HepG2 (cell line): ENCODE measurements around the gene HDAC5. TPM values are rescaled to one million over a fixed set of nuclear protein-coding genes. Genes with fewer than 3 reads are reported as not detected.

Source experiments
- GATA4 ChIP-seq: sonication (generic); IDR thresholded peaks from 2 replicates; pipeline ENCODE4 v1.6.1; 2016; ENCODE audit warnings: antibody characterized with exemption, low read depth, borderline replicate concordance
- MAX ChIP-seq: IDR thresholded peaks from 2 replicates; pipeline ENCODE4 v1.6.1; 2012; ENCODE audit warnings: inconsistent platforms
- MLXIP ChIP-seq: sonication (generic); formaldehyde crosslinking; IDR thresholded peaks from 2 replicates; pipeline ENCODE4 v1.9.0; 2021; ENCODE audit warnings: missing genetic modification reagents, borderline replicate concordance
- NCOA2 ChIP-seq: sonication (generic); formaldehyde crosslinking; IDR thresholded peaks from 2 replicates; pipeline ENCODE4 v1.8.0; 2022; ENCODE audit warnings: inconsistent platforms
- TFDP1 ChIP-seq: IDR thresholded peaks from 2 replicates; pipeline ENCODE4 v1.6.1; 2016; ENCODE audit warnings: missing compliant biosample characterization, missing genetic modification reagents, borderline replicate concordance
- YEATS4 ChIP-seq: sonication (generic); formaldehyde crosslinking; IDR thresholded peaks from 2 replicates; pipeline ENCODE4 v1.4.0; 2020; ENCODE audit warnings: missing genetic modification reagents, borderline replicate concordance
- ZNF598 ChIP-seq: sonication (generic); formaldehyde crosslinking; IDR thresholded peaks from 2 replicates; pipeline ENCODE4 v1.5.1; 2020; ENCODE audit warnings: mild to moderate bottlenecking, missing genetic modification reagents, borderline replicate concordance
- ZNF703 ChIP-seq: sonication (generic); formaldehyde crosslinking; IDR thresholded peaks from 2 replicates; pipeline ENCODE4 v1.5.1; 2020; ENCODE audit warnings: missing genetic modification reagents, mild to moderate bottlenecking, moderate library complexity, borderline replicate concordance
- ZNF782 ChIP-seq: sonication (generic); formaldehyde crosslinking; IDR thresholded peaks from 2 replicates; pipeline ENCODE4 v1.4.0; 2020; ENCODE audit warnings: missing genetic modification reagents, mild to moderate bottlenecking, borderline replicate concordance
- ZSCAN25 ChIP-seq: sonication (generic); formaldehyde crosslinking; IDR thresholded peaks from 2 replicates; pipeline ENCODE4 v1.8.0; 2022; ENCODE audit warnings: mild to moderate bottlenecking, missing genetic modification reagents
- polyA plus RNA-seq, 8 experiments: library from polyadenylated mRNA; depleted of rRNA in 3 of 8; stranded (reverse) in 7 of 8; unstranded in 1 of 8; fragments of >200 nt; fragmentation: Illumina TruSeq in 4 of 8; extraction: Trizol in 4 of 8; gene quantifications; 2 replicates each; pipeline versions ENCODE4 v1.2.1 to v1.2.3, GENCODE V29; 2011 to 2016; ENCODE audit warnings: low read depth in 4 of 8, missing spikeins in 1 of 8, mixed read lengths in 1 of 8; ENCODE audit not compliant: insufficient read depth in 1 of 8
- total RNA-seq, 5 experiments: library from RNA; depleted of rRNA; stranded (reverse); fragments of >200 nt; fragmentation: Illumina TruSeq; extraction: Trizol; gene quantifications; 2 replicates each; pipeline ENCODE4 v1.2.3, GENCODE V29; 2016; ENCODE audit warnings: low read depth in 1 of 5
- TF ChIP-seq, protein P1 (sequence below), 2 experiments: fragments of 450-650 bp in 1 of 2; sonication (generic) in 1 of 2; formaldehyde crosslinking in 1 of 2; IDR thresholded peaks; 2 replicates each; pipeline versions ENCODE4 v1.6.1 to v1.8.0; 2016 to 2022; ENCODE audit warnings: antibody characterized with exemption in 1 of 2, mild to moderate bottlenecking in 1 of 2, missing genetic modification reagents in 1 of 2
- TF ChIP-seq, protein P2 (sequence below): sonication (generic); formaldehyde crosslinking; IDR thresholded peaks from 2 replicates; pipeline ENCODE4 v1.4.0; 2020; ENCODE audit warnings: mild to moderate bottlenecking, missing genetic modification reagents

HDAC5 gene
- total and polyA plus RNA-seq, 2 of the 13 experiments (the other 11 are each of a cell fraction or from before 2014, with no cell fraction given): 46.4 to 85.4 TPM

DNA sequence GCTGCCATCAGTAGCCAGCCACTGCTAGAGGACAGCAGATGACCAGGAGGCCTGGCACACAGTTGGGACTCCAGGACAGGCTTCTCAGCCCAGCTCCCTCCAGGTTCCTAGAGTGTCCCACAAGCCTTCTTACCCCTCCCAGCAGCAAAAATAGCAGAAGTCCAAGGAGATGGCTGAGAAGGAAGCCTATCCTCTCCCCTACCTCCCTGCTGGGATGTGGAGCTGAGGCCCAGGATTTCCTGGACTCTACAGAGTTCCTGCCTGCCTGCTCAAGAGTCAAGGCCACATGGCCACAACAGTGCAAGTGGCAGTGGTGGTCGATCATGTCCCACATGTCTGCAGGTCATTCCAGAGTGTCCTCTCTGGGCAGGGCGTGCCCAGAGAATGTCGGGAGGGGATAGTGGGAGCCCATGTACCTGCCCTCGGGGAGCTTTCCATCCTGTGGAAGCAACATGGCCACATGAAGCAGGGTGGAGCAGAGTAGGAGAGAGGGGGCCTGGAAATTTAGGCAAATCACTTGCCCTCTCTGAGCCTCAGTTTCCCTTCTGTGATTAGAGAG lies 10.6 kb upstream of the HDAC5 start (continued):
- TF ChIP-seq TFDP1 (CRISPR knock-in tag) (peak; percentile 47; the same call in 1 of the 2 replicates), ZSCAN25 (CRISPR knock-in tag) (peak; percentile 81; the same call in 1 of the 2 replicates), GATA4 (no peak), ZNF782 (no peak), MAX (peak; percentile 95), MLXIP (CRISPR knock-in tag) (no peak), NCOA2 (peak; percentile 63; the same call in 1 of the 2 replicates), ZNF703 (CRISPR knock-in tag) (no peak), ZNF598 (CRISPR knock-in tag) (peak; percentile 69; the same call in 1 of the 2 replicates), YEATS4 (CRISPR knock-in tag) (no peak; the same call in 1 of the 2 replicates)
- TF ChIP-seq, protein P1, sequence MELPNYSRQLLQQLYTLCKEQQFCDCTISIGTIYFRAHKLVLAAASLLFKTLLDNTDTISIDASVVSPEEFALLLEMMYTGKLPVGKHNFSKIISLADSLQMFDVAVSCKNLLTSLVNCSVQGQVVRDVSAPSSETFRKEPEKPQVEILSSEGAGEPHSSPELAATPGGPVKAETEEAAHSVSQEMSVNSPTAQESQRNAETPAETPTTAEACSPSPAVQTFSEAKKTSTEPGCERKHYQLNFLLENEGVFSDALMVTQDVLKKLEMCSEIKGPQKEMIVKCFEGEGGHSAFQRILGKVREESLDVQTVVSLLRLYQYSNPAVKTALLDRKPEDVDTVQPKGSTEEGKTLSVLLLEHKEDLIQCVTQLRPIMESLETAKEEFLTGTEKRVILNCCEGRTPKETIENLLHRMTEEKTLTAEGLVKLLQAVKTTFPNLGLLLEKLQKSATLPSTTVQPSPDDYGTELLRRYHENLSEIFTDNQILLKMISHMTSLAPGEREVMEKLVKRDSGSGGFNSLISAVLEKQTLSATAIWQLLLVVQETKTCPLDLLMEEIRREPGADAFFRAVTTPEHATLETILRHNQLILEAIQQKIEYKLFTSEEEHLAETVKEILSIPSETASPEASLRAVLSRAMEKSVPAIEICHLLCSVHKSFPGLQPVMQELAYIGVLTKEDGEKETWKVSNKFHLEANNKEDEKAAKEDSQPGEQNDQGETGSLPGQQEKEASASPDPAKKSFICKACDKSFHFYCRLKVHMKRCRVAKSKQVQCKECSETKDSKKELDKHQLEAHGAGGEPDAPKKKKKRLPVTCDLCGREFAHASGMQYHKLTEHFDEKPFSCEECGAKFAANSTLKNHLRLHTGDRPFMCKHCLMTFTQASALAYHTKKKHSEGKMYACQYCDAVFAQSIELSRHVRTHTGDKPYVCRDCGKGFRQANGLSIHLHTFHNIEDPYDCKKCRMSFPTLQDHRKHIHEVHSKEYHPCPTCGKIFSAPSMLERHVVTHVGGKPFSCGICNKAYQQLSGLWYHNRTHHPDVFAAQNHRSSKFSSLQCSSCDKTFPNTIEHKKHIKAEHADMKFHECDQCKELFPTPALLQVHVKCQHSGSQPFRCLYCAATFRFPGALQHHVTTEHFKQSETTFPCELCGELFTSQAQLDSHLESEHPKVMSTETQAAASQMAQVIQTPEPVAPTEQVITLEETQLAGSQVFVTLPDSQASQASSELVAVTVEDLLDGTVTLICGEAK (IDR thresholded peaks at IDR 0.05): no peak
- TF ChIP-seq, protein P1 (CRISPR knock-in tag; IDR thresholded peaks at IDR 0.05): 0 out of 2 replicates have a peak, but pooled peaks have one; percentile 8
- TF ChIP-seq, protein P2, sequence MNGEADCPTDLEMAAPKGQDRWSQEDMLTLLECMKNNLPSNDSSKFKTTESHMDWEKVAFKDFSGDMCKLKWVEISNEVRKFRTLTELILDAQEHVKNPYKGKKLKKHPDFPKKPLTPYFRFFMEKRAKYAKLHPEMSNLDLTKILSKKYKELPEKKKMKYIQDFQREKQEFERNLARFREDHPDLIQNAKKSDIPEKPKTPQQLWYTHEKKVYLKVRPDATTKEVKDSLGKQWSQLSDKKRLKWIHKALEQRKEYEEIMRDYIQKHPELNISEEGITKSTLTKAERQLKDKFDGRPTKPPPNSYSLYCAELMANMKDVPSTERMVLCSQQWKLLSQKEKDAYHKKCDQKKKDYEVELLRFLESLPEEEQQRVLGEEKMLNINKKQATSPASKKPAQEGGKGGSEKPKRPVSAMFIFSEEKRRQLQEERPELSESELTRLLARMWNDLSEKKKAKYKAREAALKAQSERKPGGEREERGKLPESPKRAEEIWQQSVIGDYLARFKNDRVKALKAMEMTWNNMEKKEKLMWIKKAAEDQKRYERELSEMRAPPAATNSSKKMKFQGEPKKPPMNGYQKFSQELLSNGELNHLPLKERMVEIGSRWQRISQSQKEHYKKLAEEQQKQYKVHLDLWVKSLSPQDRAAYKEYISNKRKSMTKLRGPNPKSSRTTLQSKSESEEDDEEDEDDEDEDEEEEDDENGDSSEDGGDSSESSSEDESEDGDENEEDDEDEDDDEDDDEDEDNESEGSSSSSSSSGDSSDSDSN: peak; percentile 49; the same call in 1 of the 2 replicates
